Esophagus muscularis mucosa (tissue), 3 donors: ENCODE measurements around the gene ZBBX.

Experiments used
- CTCF ChIP-seq, 3 experiments: fragments of 200-600 bp in 2 of 3; fragments of 450-650 bp in 1 of 3; sonication (generic) in 2 of 3; IDR thresholded peaks; one replicate each; pipeline ENCODE4 v1.5.1; 2017 to 2019; ENCODE audit warnings: antibody characterized with exemption in 3 of 3, mild to moderate bottlenecking in 2 of 3, moderate library complexity in 1 of 3
- POLR2A ChIP-seq: fragments of 450-650 bp; IDR thresholded peaks from one replicate; pipeline ENCODE4 v1.6.1; 2017; ENCODE audit warnings: antibody characterized with exemption, moderate library complexity, mild to moderate bottlenecking, low read depth

DNA sequence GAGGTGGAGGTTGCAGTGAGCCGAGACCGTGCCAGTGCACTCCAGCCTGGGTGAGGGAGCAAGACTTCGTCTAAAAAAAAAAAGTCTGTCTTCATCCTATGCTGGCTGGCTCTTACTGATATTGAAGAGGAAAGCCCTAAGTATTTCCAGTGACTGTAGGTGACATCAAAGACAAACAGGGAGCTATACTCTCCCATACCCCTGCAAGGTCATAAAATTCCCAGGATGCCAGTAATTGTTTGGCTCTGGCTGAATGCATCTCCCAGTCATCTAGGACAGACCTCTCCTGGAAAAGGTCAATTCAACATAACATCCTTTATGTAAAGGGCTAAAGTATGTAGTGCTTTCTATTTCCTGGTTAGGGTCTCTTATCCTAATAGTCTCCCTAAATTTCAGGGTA lies 8.0 kb downstream of the ZBBX start:
- TF ChIP-seq CTCF (IDR thresholded peaks at IDR 0.05) (no peak), POLR2A (no peak)
